ENCODE results near the gene LMAN1L. TPM values are rescaled to one million over a fixed set of nuclear protein-coding genes. Genes with fewer than 3 reads are reported as not detected.

Gene LMAN1L
- total and polyA plus RNA-seq, 4 donors: 0.11 to 0.31 TPM; not detected in 2

DNA sequence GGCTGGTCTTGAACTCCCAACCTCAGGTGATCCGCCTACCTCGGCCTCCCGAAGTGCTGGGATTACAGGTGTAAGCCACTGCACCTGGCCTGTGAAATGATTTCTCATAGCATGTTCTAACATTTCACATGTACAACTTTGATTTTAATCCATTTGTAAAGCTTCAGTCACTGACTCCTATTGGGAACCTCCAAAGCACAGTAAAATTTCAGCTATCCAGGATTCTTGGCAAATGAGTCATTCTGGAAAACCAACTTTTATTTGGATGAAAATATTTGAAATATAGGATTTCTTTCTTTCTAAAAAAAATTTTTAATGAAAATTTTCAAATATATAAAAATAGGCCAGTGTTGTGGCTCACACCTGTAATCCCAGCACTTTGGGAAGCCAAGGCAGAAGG, 2.7 kb upstream of the LMAN1L start:
- WGBS, 2 donors: 85 to 90% methylated on average over 3 of the region's 3 CpGs

GRCh38 chr15:74815121-74815934, 2.7 kb downstream of the LMAN1L start:
- Histone ChIP-seq H3K9me3 (ENCODE audit: control insufficient read depth in 4 of 4, insufficient read depth in 3 of 4, low read length in 3 of 4) (no peaks in the 10 kb centered on the region), H3K4me3 (no peak overlapping the region), H3K9ac (ENCODE audit: insufficient read depth in 1 of 2, low read length in 2 of 2) (no peak overlapping the region), H3K4me1 (ENCODE audit: control insufficient read depth in 5 of 5, insufficient read depth in 5 of 5, low read length in 5 of 5) (peaks cover 0 to 14% (median 0%) of the 10 kb centered on the region in 5 donors), H3K27ac (ENCODE audit: low read depth in 1 of 2, low read length in 1 of 2) (no peak overlapping the region), H3K27me3 (ENCODE audit: control insufficient read depth in 3 of 3, insufficient read depth in 3 of 3, low read length in 2 of 3) (no peaks in the 10 kb centered on the region), H3K36me3 (ENCODE audit: control insufficient read depth in 4 of 4, insufficient read depth in 4 of 4, low read length in 4 of 4) (no peaks in the 10 kb centered on the region)
- no peak for ATAC-seq (ENCODE audit: insufficient read depth, low FRiP score)
- DNase-seq: peak in 1 of 3 donors; percentile 18
- 76 to 77% methylated on average over 10 of the region's 10 CpGs for WGBS, 2 donors
- TF ChIP-seq, protein P1, sequence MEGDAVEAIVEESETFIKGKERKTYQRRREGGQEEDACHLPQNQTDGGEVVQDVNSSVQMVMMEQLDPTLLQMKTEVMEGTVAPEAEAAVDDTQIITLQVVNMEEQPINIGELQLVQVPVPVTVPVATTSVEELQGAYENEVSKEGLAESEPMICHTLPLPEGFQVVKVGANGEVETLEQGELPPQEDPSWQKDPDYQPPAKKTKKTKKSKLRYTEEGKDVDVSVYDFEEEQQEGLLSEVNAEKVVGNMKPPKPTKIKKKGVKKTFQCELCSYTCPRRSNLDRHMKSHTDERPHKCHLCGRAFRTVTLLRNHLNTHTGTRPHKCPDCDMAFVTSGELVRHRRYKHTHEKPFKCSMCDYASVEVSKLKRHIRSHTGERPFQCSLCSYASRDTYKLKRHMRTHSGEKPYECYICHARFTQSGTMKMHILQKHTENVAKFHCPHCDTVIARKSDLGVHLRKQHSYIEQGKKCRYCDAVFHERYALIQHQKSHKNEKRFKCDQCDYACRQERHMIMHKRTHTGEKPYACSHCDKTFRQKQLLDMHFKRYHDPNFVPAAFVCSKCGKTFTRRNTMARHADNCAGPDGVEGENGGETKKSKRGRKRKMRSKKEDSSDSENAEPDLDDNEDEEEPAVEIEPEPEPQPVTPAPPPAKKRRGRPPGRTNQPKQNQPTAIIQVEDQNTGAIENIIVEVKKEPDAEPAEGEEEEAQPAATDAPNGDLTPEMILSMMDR (IDR thresholded peaks at IDR 0.05; ENCODE audit: control extremely low read depth, extremely low read depth): no peak

More for the DNA sequence above, 2.7 kb upstream of the LMAN1L start:
- Histone ChIP-seq H3K27me3 (ENCODE audit: control insufficient read depth in 3 of 3, insufficient read depth in 3 of 3, low read length in 2 of 3) (no peaks in the 10 kb centered on the region), H3K4me1 (ENCODE audit: control insufficient read depth in 5 of 5, insufficient read depth in 5 of 5, low read length in 5 of 5) (peaks cover 0 to 10% (median 0%) of the 10 kb centered on the region in 5 donors), H3K4me3 (no peak overlapping the region), H3K9me3 (ENCODE audit: control insufficient read depth in 4 of 4, insufficient read depth in 3 of 4, low read length in 3 of 4) (no peaks in the 10 kb centered on the region), H3K9ac (ENCODE audit: insufficient read depth in 1 of 2, low read length in 2 of 2) (no peak overlapping the region), H3K27ac (ENCODE audit: low read depth in 1 of 2, low read length in 1 of 2) (no peak overlapping the region), H3K36me3 (ENCODE audit: control insufficient read depth in 4 of 4, insufficient read depth in 4 of 4, low read length in 4 of 4) (no peaks in the 10 kb centered on the region)
- TF ChIP-seq, protein P1 (IDR thresholded peaks at IDR 0.05; ENCODE audit: control extremely low read depth, extremely low read depth): no peak
- ATAC-seq (ENCODE audit: insufficient read depth, low FRiP score): no peak
- no peak for DNase-seq

DNA sequence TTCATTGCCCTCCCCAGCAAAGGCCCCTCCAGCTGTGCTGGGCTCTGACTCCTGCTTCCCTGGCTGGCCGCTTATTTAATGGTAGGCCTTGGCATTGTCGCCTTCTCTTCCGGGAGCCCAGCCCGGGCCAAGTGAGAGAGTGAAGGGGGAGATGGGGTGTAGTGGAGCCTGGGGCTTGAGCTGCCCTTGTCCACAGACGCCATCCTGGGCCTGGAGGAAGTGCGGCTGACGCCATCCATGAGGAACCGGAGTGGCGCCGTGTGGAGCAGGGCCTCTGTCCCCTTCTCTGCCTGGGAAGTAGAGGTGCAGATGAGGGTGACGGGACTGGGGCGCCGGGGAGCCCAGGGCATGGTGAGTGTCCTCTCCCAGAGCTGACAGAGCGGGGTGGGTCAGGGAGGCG, 3.3 kb downstream of the LMAN1L start:
- Histone ChIP-seq H3K9me3 (ENCODE audit: control insufficient read depth in 4 of 4, insufficient read depth in 3 of 4, low read length in 3 of 4) (no peaks in the 10 kb centered on the region), H3K36me3 (ENCODE audit: control insufficient read depth in 4 of 4, insufficient read depth in 4 of 4, low read length in 4 of 4) (no peaks in the 10 kb centered on the region), H3K4me3 (no peak overlapping the region), H3K9ac (ENCODE audit: insufficient read depth in 1 of 2, low read length in 2 of 2) (no peak overlapping the region), H3K27ac (ENCODE audit: low read depth in 1 of 2, low read length in 1 of 2) (no peak overlapping the region), H3K27me3 (ENCODE audit: control insufficient read depth in 3 of 3, insufficient read depth in 3 of 3, low read length in 2 of 3) (no peaks in the 10 kb centered on the region), H3K4me1 (ENCODE audit: control insufficient read depth in 5 of 5, insufficient read depth in 5 of 5, low read length in 5 of 5) (peaks cover 0 to 14% (median 0%) of the 10 kb centered on the region in 5 donors)
- WGBS, 2 donors: 87 to 91% methylated on average over 15 of the region's 15 CpGs
- TF ChIP-seq, protein P1 (IDR thresholded peaks at IDR 0.05; ENCODE audit: control extremely low read depth, extremely low read depth): no peak
- ATAC-seq (ENCODE audit: insufficient read depth, low FRiP score) (no peak), DNase-seq (no peak)

All from lung (tissue), 12 donors.